NB4 (cell line): ENCODE data around the gene MEF2C.

Experiments used
- DNase-seq: peaks from one replicate; pipeline ENCODE4 v3.0.0; 2010; ENCODE audit warnings: low read depth
- H3K4me3 ChIP-seq: one replicate; pipeline ENCODE4 v1.5.1; 2011; ENCODE audit warnings: mild to moderate bottlenecking, low read depth, low read length, moderate library complexity
- MYC ChIP-seq: IDR thresholded peaks from 2 replicates; pipeline ENCODE4 v1.6.1; 2011; ENCODE audit warnings: low read depth, low read length
- POLR2A ChIP-seq: IDR thresholded peaks from 2 replicates; pipeline ENCODE4 v1.6.1; 2011; ENCODE audit warnings: mild to moderate bottlenecking; ENCODE audit not compliant: insufficient read length; ENCODE audit errors: extremely low read depth
- TF ChIP-seq, protein P1 (sequence below): IDR thresholded peaks from one replicate; pipeline ENCODE4 v1.5.1; 2012; ENCODE audit warnings: low read depth, low read length
- TF ChIP-seq, protein P2 (sequence below): IDR thresholded peaks from 2 replicates; pipeline ENCODE4 v1.6.1; 2011; ENCODE audit warnings: low read depth, low read length

MEF2C gene

DNA sequence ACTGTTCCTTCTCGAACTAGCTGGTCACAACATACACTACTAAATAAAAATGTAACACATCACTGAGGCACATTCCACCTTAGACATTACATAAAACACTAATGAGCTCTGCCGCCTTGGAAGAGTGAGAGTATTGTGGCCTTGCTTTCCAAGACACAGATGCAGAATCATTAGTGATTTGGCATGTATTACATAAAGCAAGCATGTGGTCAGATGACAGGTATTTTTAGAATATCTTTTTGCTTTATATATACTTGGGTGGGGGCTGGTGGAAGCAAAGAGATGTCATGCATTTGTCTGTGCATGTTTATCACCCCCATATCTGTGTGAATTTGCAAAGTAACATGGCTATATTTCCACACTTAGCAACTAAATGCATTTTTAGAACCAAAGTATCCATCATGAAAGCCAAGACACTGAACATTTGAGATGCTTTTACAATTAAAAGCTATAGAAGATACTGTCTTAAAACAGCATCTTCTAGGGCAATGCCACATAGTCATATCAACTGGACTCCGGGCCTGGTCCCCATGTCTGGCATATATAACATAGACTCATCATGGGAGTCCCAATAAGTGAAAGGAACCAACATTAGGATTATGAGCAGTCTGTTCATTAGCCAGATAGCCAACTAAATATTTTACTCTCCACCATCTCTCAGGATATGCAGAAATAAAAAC is 213.5 kb downstream of the MEF2C start:
- TF ChIP-seq, protein P1, sequence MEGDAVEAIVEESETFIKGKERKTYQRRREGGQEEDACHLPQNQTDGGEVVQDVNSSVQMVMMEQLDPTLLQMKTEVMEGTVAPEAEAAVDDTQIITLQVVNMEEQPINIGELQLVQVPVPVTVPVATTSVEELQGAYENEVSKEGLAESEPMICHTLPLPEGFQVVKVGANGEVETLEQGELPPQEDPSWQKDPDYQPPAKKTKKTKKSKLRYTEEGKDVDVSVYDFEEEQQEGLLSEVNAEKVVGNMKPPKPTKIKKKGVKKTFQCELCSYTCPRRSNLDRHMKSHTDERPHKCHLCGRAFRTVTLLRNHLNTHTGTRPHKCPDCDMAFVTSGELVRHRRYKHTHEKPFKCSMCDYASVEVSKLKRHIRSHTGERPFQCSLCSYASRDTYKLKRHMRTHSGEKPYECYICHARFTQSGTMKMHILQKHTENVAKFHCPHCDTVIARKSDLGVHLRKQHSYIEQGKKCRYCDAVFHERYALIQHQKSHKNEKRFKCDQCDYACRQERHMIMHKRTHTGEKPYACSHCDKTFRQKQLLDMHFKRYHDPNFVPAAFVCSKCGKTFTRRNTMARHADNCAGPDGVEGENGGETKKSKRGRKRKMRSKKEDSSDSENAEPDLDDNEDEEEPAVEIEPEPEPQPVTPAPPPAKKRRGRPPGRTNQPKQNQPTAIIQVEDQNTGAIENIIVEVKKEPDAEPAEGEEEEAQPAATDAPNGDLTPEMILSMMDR = no peak
- TF ChIP-seq, protein P2, sequence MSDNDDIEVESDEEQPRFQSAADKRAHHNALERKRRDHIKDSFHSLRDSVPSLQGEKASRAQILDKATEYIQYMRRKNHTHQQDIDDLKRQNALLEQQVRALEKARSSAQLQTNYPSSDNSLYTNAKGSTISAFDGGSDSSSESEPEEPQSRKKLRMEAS = no peak
- no peak for TF ChIP-seq POLR2A
- TF ChIP-seq MYC = no peak
- peak overlapping the region; percentile 85 for H3K4me3 ChIP-seq
- DNase-seq = no peak

DNA sequence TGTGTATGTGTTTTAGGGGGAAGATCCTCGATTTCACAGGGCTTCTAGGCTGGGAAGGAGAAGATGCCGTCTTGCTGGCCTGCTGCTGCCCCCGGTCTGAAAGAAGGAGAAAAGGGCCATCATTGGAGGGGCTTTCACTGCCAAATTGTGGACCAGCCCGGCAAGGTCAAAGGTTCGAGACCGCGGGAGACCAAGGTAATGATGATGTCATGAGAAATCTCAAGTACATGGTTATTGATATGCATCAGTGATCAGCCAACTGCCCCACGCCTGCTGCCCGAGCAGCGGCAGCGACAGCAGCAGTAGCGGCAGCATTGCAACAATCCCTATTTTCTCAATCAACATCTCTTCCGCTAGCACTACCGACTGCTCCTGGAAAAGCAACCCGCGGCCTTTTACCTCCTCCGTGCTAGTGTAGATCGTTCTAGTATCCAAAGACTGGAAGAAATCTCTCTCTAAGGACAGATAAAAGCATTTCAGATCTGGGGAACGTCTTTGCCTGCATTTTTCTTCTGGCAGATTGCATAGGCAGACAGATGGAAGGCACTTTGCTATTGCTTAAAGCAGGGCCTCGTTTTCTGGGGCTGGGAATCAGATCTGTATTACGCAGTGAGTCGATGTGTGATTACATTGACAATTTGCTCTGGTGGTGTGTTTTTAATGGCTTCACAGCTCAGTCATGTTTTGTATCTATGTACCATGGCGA is 215.3 kb downstream of the MEF2C start:
- peak overlapping the region; percentile 72 for H3K4me3 ChIP-seq
- TF ChIP-seq, protein P2 = no peak
- TF ChIP-seq MYC = no peak
- TF ChIP-seq, protein P1 = no peak
- no peak for TF ChIP-seq POLR2A
- DNase-seq = peak; percentile 60
